HG02571 (cell line): Measurements from ENCODE around the gene VPS13D.
"Not testable (repeated sequence)": the region's sequence is repeated elsewhere in the genome, so short reads cannot be mapped to it uniquely, and the experiment has no call there.

ENCODE experiments used
- ATAC-seq: cut with Tn5 transposase; IDR thresholded peaks from one replicate; pipeline ENCODE4 v1.9.1; 2021; ENCODE audit warnings: mild to moderate bottlenecking, moderate library complexity; ENCODE audit not compliant: unreplicated experiment

The VPS13D gene

DNA sequence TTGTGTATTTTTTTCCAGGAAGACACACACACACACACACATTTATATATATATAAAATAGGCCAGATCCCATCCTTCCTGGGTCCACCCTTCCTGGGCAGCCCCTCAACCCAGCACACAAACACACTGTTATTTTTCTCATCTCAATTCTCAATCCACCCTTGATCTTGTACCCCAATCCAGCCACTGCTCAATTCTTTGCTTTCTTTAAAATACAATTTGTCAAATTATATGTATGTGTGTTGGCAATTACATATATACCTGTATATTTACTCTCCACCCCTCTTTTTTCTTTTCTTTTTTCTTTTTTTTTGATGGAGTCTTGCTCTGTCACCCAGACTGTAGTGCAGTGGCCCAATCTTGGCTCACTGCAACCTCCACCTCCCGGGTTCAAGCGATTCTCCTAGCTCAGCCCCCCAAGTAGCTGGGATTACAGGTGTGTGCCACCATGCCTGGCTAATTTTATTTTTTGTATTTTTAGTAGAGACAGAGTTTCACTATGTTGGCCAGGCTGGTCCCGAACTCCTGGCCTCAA is 299.9 kb downstream of the VPS13D start:
- no peak for ATAC-seq

GRCh38 chr1:12530462-12531178 is 300.8 kb downstream of the VPS13D start:
- no peak for ATAC-seq

GRCh38 chr1:12531179-12531499 is 301.3 kb downstream of the VPS13D start:
- no peak for ATAC-seq

GRCh38 chr1:12532405-12533315 is 302.8 kb downstream of the VPS13D start:
- ATAC-seq = no peak

GRCh38 chr1:12536023-12536639 is 306.3 kb downstream of the VPS13D start:
- ATAC-seq = no peak

DNA sequence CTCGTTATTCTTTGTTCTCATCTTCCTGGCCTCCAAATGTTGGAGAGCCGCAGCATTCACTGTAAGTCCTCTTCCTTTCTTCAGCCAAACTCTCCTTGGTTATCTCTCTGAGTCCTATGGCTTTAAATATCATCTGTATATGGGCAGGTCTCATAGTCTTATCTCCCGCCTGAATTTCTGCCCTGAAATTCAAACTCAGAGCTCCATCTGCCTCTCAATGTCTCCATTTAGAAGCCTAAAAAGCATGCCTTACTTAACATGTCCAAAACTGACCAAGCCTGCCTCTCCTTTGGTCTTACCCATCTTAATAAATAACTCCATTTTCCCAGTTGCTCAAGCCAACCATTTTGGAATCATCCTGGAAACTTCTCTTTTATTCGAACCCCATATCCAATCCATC is 307.5 kb downstream of the VPS13D start:
- no peak for ATAC-seq

DNA sequence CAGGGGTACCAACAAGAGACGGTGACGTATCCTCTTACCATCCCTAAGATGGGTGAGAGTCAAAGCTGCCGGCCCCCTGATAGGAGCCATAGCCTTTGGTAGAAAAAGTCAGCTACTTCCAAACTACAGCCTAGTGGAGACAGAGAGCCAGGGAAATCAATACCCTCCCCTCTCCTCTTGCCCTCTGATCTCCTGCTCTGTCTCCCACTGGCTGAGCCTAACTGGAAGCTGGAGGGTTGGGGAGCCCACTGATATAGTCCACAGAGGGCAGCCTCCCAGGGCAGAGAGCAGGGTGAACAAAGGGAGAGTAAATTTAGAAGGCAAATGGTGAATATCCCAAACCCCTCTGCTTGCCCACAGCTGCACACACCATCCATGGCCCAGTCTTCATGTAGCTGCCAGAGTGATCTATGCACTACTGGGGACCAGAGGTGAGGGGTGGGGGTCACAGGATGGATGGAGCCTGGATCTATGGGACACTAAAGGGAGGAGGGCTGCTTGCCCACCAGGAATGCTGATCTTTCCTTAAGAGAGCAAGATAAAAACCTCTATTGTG is 308.2 kb downstream of the VPS13D start:
- no peak for ATAC-seq

DNA sequence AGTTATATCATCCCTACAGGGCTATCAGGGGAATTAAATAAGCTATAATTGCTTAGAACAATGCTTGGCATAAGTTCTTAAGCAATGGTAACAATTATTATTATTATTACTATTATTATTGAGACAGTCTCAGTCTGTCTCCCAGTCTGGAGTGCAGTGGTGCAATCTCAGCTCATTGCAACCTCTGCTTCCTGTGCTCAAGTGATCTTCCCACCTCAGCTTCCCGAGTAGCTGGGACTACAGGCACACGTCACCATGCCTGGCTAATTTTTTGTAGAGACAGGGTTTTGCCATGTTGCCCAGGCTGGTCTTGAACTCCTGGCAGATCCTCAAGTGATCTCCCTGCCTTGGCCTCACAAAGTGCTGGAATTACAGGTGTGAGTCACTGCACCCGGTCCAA is 308.7 kb downstream of the VPS13D start:
- ATAC-seq = not testable (repeated sequence)

- no peak for ATAC-seq
These were observed 309.5 kb downstream of the VPS13D start for GRCh38 chr1:12539320-12539704.

GRCh38 chr1:12539705-12540579 is 310.1 kb downstream of the VPS13D start:
- no peak for ATAC-seq

- ATAC-seq = no peak
These were observed 310.9 kb downstream of the VPS13D start for GRCh38 chr1:12540580-12541273.

DNA sequence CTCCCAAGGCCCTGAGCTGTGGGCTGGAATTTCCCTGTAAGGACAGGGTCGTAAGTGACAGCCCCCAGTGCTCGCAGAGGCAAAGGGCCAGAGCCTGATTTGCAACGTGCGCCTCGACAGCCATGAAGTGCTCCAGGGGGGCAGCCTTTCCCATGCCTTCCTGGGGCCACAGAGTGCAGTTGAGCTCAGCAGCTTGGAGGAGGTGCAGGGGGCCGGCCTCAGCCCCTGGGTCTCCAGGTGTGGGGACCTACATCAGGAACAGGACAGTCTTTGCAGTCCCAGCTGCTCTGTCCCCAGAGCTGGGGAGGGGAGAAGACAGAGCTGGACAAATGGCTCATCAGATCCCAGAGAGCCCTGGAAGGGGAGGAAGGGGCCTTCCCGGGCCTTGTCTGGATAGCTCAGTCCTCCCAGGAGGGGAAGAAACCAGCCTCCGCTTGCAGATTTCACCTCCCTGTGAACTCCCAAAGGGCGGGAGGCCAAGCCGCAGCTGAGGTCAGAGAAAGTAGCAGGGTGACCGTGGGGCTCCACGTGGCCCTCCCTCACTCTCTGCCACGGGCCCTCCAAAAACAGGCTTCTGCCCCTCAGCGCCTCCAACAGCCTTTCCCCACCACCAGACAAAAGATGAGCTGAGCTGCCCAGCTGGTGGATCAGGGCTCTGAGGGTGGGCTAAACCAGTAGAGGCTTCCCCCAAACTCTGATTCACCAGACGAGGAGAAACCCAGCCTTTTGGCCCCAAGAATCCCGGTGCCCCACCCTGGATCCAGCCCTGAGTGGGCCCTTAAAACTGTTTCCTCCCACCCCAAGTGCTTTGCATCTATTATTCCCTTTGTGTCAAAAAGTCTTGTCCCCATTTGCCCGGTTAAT is 311.7 kb downstream of the VPS13D start:
- no peak for ATAC-seq

DNA sequence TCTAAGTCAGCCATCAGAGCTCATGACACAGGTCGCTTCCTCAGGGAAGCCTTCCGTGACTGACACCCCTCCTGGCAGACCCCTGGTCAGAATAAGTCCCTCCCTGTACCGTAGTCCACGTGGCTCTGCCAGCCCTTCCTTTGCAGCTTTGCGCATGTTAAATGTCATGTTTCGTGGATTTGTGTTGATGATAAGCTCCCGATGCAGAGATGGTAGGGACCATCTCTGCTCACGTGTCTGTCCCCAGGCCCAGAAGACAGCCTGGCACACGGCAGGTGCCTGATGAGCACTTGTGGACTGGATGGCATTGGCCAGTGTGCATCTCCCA is 312.3 kb downstream of the VPS13D start:
- no peak for ATAC-seq

DNA sequence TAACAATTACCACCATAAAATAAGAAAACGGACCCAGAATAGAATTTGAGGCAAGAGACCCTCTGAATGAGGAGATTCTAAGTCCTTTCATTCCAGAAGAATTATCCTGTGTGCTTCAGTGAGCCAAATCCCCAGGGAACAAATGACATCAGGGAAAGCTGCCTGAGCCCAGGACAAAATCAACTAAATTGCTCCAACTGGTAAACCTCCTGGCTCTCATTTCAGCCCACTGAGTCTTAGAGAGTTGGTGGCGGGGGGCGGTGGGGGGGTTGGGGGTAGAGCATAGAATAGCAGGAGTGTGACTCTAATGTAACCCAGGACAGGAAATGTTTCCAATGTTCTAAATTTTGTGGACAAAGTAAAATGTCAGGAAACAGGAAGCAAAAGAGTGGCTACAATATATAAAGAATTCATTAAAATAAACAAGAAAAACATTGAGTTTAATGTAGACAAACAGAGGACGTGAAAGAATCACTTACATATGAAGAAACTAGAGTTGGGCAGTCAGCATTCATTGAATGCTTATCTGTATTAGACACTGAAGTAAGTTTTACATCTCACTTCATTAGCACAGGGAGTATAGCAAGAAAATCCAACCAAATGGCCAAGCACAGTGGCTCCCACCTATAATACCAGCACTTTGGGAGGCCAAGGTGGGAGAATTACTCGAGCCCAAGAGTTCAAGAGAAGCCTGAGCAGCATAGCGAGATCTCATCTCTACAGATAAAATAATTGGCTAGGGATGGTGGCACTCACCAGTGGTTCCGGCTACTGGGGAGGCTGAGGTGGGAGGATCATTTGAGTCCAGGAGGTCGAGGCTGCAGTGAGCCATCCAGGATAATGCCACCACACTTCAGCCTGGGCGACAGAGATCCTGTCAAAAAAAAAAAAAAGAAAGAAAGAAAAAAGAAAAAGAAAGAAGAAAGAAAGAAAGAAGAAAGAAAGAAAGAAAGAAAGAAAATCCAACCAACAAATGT is 313.1 kb downstream of the VPS13D start:
- ATAC-seq = no peak

DNA sequence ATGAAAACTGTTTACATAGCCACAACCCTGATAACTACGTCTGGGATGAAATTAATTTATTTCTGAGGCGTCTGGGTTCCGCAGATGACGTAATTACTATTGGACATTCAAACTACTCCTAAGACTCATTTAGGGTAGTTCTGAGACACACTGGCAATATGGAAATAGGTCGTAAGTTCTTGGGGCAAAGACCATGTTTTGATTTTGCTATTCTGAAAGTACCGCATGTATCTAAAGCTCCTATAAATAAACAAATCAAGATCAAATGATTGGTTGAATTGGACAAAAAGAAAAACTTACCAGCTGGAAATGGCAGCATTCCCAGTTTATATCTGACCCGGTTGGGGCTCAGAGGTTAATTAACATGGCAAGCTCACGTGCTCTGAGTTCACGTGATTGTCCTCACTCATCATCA is 313.9 kb downstream of the VPS13D start:
- ATAC-seq = no peak

GRCh38 chr1:12544357-12544756 is 314.5 kb downstream of the VPS13D start:
- ATAC-seq = no peak

- no peak for ATAC-seq
These were observed 315.2 kb downstream of the VPS13D start for GRCh38 chr1:12544992-12545391.
